ENCODE data around the gene TRHDE. TPM values are rescaled to one million over a fixed set of nuclear protein-coding genes. Genes with fewer than 3 reads are reported as not detected.

TRHDE gene
- total RNA-seq, 3 donors from 2014 or later: not detected

DNA sequence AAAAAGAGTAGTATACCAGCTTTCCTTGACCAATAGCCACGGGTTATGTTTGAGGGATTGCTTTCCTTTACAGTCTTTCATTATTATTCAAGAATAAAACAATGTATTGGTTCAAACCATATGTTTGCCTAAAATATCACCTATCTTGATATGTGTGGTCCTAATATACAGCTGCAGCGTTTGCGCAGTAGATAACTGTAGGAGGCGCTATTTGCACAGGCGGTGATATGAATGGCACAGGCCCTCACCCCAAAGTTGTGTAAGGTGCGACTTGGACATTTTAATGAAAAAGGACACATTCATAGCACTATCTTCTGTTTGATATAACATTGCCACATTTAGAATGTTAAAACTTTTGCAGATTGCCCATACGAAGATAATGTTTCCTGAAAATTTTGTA is 298.4 kb downstream of the TRHDE start:
- no peaks in the 10 kb centered on the region for H3K36me3 Mint-ChIP-seq (ENCODE audit: insufficient read depth)
- H3K4me3 Mint-ChIP-seq: no peak overlapping the region
- H3K4me1 Mint-ChIP-seq (ENCODE audit: low read depth): no peaks in the 10 kb centered on the region
- peaks cover 4% of the 10 kb centered on the region for H3K9me3 Mint-ChIP-seq
- no peaks in the 10 kb centered on the region for H3K27me3 Mint-ChIP-seq (ENCODE audit: low read depth)
- DNase-seq (no peak), ATAC-seq (no peak)

DNA sequence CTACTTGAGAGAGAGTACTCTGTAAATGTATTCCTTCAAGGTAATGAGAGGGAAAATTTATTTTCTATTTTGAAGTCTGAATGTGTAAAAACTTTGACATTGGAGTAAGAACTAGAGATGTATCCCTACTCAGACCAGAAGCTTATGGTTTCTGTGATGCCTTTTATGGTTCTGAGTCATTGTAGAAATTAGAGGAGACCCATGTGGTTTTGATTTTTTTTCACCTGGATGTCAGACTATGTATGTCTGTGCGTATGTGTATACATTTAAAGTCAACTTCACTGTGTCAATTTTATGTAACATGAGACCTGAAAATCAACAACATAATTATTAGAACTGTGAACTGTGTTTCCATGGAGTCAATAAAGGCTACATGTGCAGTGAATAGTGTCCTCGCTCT is 302.0 kb downstream of the TRHDE start:
- peaks cover 4% of the 10 kb centered on the region for H3K9me3 Mint-ChIP-seq
- ATAC-seq (no peak), DNase-seq (no peak)
- H3K36me3 Mint-ChIP-seq (ENCODE audit: insufficient read depth): no peaks in the 10 kb centered on the region
- no peaks in the 10 kb centered on the region for H3K27me3 Mint-ChIP-seq (ENCODE audit: low read depth)
- no peak overlapping the region for H3K4me3 Mint-ChIP-seq
- H3K4me1 Mint-ChIP-seq (ENCODE audit: low read depth): no peaks in the 10 kb centered on the region

DNA sequence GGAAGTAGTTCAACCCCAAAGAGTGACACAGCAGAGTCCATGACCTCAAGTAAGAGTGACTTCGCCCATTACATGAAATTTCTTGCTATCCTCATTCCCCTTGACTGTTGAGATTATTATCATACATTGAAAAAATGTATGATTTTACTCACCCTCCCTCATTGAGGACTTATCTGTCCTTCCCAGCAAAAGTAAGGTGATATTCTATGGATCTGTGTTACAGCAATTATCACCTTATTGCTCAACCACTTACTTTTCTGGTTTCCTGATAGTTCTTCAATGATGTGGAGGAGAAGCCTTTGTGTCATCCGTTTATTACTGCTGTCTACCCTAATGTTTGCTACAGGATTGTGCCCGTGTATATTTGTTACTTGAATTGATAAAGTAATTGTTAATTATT is 306.2 kb downstream of the TRHDE start:
- ATAC-seq: no peak
- no peaks in the 10 kb centered on the region for H3K9me3 Mint-ChIP-seq
- H3K4me1 Mint-ChIP-seq (ENCODE audit: low read depth): no peaks in the 10 kb centered on the region
- H3K27me3 Mint-ChIP-seq (ENCODE audit: low read depth): no peaks in the 10 kb centered on the region
- DNase-seq: no peak
- no peak overlapping the region for H3K4me3 Mint-ChIP-seq
- no peaks in the 10 kb centered on the region for H3K36me3 Mint-ChIP-seq (ENCODE audit: insufficient read depth)

DNA sequence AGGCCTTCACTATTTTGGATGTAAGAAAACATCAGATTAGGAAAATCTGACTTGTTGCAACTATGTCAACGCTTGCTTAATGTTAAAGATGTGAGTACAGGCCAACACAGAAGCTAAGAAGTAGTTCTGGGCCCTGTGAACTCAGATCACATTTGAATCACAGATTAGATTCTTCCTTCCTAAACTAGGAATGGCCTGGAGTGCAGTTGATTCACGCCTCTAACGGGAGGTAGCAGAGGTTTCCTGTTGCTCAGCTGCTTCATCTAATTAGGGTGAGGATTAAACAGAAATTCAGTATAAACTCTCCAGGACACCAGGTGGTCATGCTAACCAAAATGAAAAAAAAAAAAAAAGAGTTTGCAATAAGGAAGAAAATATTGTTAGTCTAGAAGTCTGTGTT is 314.3 kb downstream of the TRHDE start:
- DNase-seq (no peak), ATAC-seq (no peak)
- Mint-ChIP-seq H3K4me3 (no peak overlapping the region), H3K27me3 (ENCODE audit: low read depth) (no peaks in the 10 kb centered on the region), H3K36me3 (ENCODE audit: insufficient read depth) (no peaks in the 10 kb centered on the region), H3K4me1 (ENCODE audit: low read depth) (no peaks in the 10 kb centered on the region), H3K9me3 (peaks cover 4% of the 10 kb centered on the region)

DNA sequence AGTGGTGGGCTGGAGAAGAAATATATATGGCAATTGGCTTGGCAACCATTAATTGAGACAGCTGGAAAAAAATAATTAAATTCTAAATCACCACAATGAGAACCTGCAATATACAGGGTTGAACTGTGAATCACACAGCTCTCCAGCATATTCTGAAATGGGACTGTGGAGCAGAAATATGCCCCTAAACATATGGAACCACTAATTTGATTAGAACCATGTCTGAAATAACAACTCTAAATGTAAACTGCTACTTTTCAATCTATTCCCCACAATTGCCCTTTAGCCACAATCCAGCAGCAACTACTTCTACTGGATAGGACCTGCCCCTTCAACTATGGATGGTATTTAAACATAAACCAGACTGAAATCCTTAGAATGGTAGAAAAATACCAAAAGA is 330.4 kb downstream of the TRHDE start:
- Mint-ChIP-seq H3K4me3 (no peak overlapping the region), H3K9me3 (peaks cover 14% of the 10 kb centered on the region), H3K36me3 (ENCODE audit: insufficient read depth) (no peaks in the 10 kb centered on the region), H3K27me3 (ENCODE audit: low read depth) (no peaks in the 10 kb centered on the region), H3K4me1 (ENCODE audit: low read depth) (no peaks in the 10 kb centered on the region)
- ATAC-seq (no peak), DNase-seq (no peak)

DNA sequence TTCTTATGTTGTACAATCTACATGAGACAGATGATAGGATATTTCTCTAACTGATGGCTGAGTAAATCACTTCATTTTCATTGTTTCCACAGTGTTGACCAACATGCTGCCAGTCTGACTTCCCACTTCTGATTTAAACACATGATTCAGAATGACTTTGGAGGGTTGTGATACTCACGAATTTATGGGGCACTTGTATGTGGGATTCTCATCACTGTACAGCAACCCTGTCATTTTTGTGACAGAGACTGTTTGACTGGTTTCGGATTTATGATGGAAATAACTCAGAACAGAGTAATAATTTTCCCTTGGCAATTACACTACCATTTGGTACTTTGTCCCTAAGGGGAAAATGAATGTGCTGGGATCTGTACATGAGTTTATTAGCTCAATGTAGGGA is 333.8 kb downstream of the TRHDE start:
- Mint-ChIP-seq H3K4me1 (ENCODE audit: low read depth) (no peaks in the 10 kb centered on the region), H3K9me3 (peaks cover 11% of the 10 kb centered on the region), H3K4me3 (no peak overlapping the region), H3K27me3 (ENCODE audit: low read depth) (no peaks in the 10 kb centered on the region), H3K36me3 (ENCODE audit: insufficient read depth) (no peaks in the 10 kb centered on the region)
- DNase-seq: no peak
- no peak for ATAC-seq

DNA sequence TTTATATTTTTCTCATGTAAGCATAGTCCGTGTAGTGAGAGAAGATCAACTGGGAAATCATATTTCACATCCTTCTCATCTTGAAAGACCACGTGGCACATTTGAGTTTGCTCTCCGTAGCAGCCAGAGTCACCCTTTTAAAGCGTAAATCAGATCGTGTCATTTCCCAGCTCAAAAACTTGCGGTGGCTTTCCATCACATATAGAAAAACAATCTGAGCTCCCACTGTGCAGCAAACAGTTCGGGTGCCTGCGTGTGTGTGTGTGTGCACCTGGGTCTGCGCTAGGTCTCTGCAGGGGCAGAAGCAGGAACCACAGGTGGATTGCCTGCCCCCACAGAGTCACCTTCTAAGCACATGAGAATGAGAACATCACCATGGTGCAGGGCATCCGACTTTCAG is 338.2 kb downstream of the TRHDE start:
- DNase-seq: no peak
- no peaks in the 10 kb centered on the region for H3K27me3 Mint-ChIP-seq (ENCODE audit: low read depth)
- H3K36me3 Mint-ChIP-seq (ENCODE audit: insufficient read depth): no peaks in the 10 kb centered on the region
- no peaks in the 10 kb centered on the region for H3K9me3 Mint-ChIP-seq
- no peak overlapping the region for H3K4me3 Mint-ChIP-seq
- no peak for ATAC-seq
- no peaks in the 10 kb centered on the region for H3K4me1 Mint-ChIP-seq (ENCODE audit: low read depth)

DNA sequence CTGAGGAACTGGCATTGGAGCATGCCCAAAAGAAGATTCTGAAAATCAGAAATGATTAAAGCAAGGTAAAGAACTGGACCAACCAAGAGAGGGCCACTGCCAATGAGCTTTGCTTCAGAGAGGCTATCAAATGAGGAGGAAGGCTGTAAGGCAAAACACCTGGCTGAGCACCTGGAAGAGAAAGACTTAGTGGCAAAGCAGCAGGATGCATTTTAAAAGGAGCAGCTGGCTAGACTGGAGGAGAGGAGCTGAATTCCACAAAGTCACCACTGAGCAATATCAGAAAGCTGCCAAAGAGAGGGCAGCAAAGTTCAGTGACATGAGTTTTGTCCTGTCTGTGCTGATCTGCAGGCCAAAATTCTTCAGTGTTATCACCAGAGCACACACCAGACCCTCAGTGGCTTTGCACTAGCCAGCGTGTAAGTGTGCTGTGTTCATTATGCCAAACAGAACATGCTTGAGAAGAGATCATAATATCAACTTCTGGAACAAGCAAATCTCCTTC is 338.7 kb downstream of the TRHDE start:
- no peak for ATAC-seq
- H3K4me3 Mint-ChIP-seq: no peak overlapping the region
- no peaks in the 10 kb centered on the region for H3K27me3 Mint-ChIP-seq (ENCODE audit: low read depth)
- no peak for DNase-seq
- peaks cover 4% of the 10 kb centered on the region for H3K9me3 Mint-ChIP-seq
- no peaks in the 10 kb centered on the region for H3K36me3 Mint-ChIP-seq (ENCODE audit: insufficient read depth)
- H3K4me1 Mint-ChIP-seq (ENCODE audit: low read depth): no peaks in the 10 kb centered on the region

DNA sequence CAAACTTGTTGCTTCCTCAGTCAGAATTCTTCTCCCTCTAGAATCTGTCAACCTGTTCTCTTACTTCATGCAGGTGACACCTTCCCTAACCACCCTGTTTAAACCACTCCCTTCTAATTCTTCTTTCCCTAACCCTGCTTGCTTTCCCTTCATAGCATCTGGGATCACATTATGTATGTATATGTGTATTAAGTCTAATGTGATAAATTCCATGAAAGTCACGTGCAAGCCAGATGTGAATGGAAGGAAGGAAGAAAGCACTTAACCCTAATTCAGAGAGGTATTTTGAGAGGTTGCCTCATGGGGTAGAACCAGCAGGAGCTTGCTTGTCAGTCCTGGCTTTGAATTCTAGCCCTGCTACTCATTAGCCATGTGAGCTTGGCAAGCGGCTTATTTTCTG is 340.0 kb downstream of the TRHDE start:
- Mint-ChIP-seq H3K4me3 (no peak overlapping the region), H3K4me1 (ENCODE audit: low read depth) (no peaks in the 10 kb centered on the region), H3K27me3 (ENCODE audit: low read depth) (no peaks in the 10 kb centered on the region), H3K9me3 (peaks cover 4% of the 10 kb centered on the region), H3K36me3 (ENCODE audit: insufficient read depth) (no peaks in the 10 kb centered on the region)
- no peak for DNase-seq
- ATAC-seq: no peak

DNA sequence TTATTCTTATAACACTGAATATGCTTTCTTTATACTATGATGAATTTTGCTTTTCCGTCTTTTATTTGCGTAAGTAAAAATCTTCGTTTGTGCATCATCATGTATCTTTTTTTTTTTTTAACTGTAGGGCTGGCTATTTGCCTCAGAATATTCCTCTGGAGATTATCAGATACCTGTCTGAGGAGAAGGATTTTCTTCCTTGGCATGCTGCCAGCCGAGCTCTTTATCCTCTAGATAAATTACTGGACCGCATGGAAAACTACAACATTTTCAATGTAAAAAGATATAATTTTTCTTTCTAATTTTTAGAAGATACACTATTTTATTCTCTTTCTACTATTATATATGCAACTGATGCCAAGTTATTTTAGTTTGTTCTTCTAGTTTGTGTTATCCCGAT is 346.6 kb downstream of the TRHDE start:
- Mint-ChIP-seq H3K4me1 (ENCODE audit: low read depth) (no peaks in the 10 kb centered on the region), H3K36me3 (ENCODE audit: insufficient read depth) (no peaks in the 10 kb centered on the region), H3K9me3 (peaks cover 7% of the 10 kb centered on the region), H3K4me3 (no peak overlapping the region), H3K27me3 (ENCODE audit: low read depth) (no peaks in the 10 kb centered on the region)
- ATAC-seq: no peak
- DNase-seq: no peak

DNA sequence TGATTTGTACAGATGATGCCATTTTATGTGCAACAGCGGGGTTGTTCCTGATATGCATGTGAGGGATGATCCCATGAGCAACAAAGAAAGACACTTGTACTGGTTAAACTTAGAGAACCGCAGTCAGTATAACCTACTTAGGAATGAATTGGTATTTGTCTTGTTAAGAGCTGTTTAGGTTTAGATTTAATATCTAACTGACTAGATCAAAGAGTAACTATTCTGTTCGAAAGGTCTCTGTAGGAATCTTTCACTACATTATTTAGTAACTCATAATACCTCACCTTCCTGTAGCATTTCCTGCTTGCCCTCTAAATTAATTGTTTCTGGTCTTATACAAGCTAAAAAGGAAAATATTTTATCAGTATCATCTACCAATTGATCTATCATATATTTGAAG is 350.4 kb downstream of the TRHDE start:
- Mint-ChIP-seq H3K4me1 (ENCODE audit: low read depth) (no peaks in the 10 kb centered on the region), H3K27me3 (ENCODE audit: low read depth) (no peaks in the 10 kb centered on the region), H3K9me3 (peaks cover 8% of the 10 kb centered on the region), H3K4me3 (no peak overlapping the region), H3K36me3 (ENCODE audit: insufficient read depth) (no peaks in the 10 kb centered on the region)
- ATAC-seq (no peak), DNase-seq (no peak)

DNA sequence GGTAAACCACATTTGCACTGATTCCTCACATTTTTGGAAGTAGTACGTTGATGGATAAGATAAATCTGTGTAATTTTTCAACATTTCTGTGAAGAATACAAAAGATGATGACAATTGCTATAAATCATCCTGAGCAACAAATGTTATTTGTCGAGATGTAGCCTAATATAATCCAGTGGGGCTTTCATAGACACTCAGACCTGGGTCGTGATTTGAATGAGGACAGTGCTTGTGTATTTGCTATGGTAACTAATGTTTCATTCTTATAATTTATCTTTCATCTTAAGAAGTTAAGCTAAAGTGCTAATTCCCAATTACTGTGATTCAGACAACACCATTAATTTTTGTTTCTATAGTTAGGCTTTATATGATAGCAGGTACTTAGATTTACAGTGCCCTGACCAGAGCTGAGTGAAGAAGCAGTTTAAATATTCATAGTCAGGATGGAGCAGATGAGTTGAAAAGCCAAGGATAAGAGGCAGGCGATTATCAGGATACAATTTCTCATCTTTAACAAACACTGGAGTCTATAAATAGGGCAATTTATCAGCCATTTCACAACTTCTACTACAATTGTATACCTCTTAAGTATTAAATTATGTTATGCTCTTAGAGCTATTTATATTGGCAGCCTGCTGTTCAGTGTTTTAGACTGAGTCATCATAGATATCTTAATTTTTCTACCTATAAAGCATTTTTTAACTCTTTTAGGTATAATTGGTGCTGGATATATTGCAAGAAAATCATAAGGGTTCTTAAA is 359.9 kb downstream of the TRHDE start:
- ATAC-seq: no peak
- H3K9me3 Mint-ChIP-seq: peaks cover 3% of the 10 kb centered on the region
- no peaks in the 10 kb centered on the region for H3K4me1 Mint-ChIP-seq (ENCODE audit: low read depth)

DNA sequence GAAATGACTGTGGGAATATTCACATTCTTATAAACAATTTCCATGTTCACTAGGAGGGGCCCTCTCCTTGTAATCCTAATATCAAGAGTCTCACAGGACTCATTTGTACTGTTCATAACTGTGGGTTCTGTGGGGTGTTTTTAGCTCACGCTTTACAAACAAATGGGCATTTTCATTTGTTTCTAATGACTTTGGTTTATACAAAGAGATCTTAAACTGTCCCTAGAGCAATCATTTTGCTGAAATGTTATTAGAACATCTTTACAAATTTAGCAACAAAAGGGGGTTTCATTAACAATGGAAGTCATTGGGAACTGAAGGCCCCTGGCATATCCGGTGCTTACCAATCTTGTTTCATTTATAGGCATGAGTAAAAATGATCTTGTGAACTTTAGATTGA is 370.5 kb downstream of the TRHDE start:
- ATAC-seq: no peak
- H3K9me3 Mint-ChIP-seq: peaks cover 8% of the 10 kb centered on the region
- H3K4me1 Mint-ChIP-seq (ENCODE audit: low read depth): no peaks in the 10 kb centered on the region
- DNase-seq: no peak
- no peaks in the 10 kb centered on the region for H3K36me3 Mint-ChIP-seq (ENCODE audit: insufficient read depth)
- H3K4me3 Mint-ChIP-seq: no peak overlapping the region
- H3K27me3 Mint-ChIP-seq (ENCODE audit: low read depth): no peaks in the 10 kb centered on the region

More for the DNA sequence above, 359.9 kb downstream of the TRHDE start:
- H3K36me3 Mint-ChIP-seq (ENCODE audit: insufficient read depth): no peaks in the 10 kb centered on the region
- no peak for DNase-seq
- H3K27me3 Mint-ChIP-seq (ENCODE audit: low read depth): no peaks in the 10 kb centered on the region
- H3K4me3 Mint-ChIP-seq: no peak overlapping the region

DNA sequence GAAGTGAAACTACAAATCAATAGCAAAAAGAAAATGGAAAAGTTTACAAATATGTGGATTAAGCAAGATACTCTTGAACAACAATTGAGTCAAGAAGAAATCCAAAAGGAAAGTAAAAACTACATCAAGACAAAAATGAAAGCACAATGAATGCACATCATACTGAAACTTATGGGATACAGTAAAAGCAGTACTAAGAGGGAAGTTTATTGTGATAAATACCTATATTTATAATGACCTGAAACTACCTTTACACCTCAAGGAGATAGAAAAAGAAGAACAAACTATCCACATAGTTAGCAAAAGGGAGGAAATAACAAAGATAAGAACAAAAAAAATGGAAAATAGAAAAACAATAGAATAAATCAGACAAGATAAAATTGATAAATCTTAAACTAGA is 375.0 kb downstream of the TRHDE start:
- Mint-ChIP-seq H3K4me1 (ENCODE audit: low read depth) (no peaks in the 10 kb centered on the region), H3K4me3 (no peak overlapping the region), H3K27me3 (ENCODE audit: low read depth) (no peaks in the 10 kb centered on the region), H3K36me3 (ENCODE audit: insufficient read depth) (no peaks in the 10 kb centered on the region), H3K9me3 (peaks cover 5% of the 10 kb centered on the region)
- DNase-seq (no peak), ATAC-seq (no peak)

DNA sequence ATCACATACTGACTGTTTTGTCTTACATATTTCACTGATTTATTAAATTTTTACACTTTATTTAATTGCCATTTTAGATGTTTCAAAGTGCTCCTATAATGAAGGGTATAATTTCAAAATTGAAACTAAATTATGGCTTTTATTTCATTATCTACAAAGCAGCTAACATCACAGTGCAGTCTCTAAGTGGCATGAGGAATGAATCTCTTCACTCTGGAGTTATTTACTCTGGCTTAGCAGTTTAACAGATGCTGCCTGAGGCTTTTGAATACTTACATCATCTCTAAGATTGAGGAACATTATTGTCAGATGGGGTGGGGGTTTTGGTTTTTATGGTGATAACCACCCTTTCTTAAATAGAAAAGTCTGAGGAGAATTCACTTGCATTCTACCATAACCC is 386.4 kb downstream of the TRHDE start:
- no peaks in the 10 kb centered on the region for H3K27me3 Mint-ChIP-seq (ENCODE audit: low read depth)
- no peak overlapping the region for H3K4me3 Mint-ChIP-seq
- no peaks in the 10 kb centered on the region for H3K36me3 Mint-ChIP-seq (ENCODE audit: insufficient read depth)
- no peaks in the 10 kb centered on the region for H3K4me1 Mint-ChIP-seq (ENCODE audit: low read depth)
- H3K9me3 Mint-ChIP-seq: peaks cover 11% of the 10 kb centered on the region
- ATAC-seq (no peak), DNase-seq (no peak)
